GM21717 (cell line): ENCODE measurements around the gene ITIH1.

Source experiments
- ATAC-seq: cut with Tn5 transposase; IDR thresholded peaks from one replicate; pipeline ENCODE4 v1.9.1; 2021; ENCODE audit warnings: mild to moderate bottlenecking, moderate library complexity; ENCODE audit not compliant: unreplicated experiment

The ITIH1 gene

GRCh38 chr3:52790337-52790736 lies 12.9 kb downstream of the ITIH1 start:
- ATAC-seq = no peak

GRCh38 chr3:52790741-52791140 lies 13.3 kb downstream of the ITIH1 start:
- no peak for ATAC-seq

GRCh38 chr3:52791366-52791765 lies 14.0 kb downstream of the ITIH1 start:
- no peak for ATAC-seq

DNA sequence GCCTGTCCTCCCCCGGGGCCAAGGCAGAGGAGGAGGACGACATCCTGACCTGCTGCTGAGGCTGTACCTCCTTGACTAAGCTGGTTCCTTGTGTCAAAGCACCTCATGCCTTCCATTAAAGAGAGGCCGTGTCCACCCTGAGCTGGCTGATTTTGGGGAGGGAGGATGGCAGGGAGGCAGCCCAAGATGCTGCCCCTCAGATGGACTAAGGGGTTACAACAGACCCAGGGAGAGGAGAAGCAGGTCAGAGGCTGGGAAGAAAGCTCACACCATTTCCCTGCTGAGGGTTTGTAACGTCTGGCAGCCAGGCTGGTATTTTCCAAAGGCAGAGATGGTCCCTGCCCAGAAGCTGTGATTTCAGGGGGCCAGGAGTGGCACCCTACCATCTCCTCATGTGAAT lies 14.5 kb downstream of the ITIH1 start:
- no peak for ATAC-seq

GRCh38 chr3:52792413-52792812 lies 15.0 kb downstream of the ITIH1 start:
- no peak for ATAC-seq

DNA sequence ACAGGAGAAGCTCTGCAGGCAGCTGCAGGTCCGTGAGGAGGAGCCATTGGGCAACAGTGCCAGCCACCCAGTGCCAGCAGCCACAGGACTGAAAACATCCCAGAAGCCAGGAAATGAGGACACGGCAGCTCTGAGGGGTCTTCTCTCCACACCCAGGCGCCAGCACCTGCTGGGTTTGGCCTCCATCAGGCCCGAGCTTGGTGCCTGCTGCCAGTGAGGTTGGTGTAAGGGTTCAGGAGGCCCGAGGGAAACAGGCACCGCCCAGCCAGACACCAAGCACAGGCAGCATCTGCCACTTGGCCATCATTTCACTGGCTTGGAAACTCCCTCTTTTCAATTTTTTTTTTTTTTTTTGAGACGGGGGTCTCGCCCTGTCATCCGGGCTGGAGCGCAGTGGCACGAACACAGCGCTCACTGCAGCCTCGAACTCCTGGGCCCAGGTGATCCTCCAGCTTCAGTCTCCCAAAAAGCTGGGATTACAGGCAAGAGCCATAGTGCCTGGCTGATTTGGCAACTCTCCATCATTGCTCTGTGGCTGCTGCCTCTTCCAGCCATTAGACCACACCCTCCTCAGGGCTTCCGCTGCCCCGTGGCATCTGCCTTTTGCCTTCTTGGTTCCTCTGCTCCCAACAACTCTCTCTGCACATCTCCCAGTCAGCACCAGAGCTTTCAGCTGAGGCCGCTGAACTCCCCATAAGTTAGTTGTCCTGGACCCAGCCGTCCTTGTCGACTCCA lies 15.7 kb downstream of the ITIH1 start:
- ATAC-seq = no peak

DNA sequence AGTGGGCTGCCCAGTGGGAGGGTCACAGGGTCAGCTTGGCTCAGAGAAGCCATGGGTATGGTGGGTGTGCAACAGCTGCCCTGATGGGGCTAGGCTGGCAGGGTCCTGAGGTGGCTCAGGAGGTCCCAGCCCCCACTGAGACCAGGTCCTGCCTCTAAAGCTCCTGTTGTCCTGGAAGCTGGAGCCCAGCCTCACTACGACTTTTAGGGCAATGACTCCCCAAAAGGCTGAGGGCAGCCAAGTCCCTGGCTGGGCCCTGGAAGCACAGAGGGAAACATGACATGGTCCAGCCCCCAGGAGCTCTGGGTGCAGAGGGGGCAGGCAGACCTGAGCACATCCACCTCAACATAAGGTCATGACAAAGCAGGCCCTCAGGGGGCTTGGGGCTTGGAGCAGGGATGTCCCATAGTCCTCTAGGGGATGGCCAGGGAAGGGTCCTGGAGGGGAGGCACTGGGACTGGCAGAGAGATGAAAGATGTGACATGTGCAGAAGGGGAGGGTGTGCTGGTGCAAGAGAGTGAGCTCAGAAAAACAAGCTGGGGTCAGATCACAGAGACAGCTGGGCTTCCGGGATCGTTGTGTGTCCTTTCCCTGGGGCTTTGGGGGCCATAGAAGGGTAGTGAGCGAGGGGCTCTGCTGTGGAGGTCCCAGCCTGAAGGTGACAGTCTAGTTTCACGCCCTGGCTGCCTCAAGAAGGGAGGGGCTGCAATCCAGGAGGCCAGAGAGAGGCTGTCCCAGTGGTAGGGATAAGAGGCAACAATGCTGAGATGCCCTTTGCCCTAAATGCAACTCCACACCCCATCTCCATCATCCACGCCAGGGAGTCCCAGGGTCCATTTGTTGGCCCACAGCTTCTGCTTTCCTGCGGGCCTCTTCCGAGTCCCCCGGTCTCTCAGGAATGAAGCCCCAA lies 16.6 kb downstream of the ITIH1 start:
- no peak for ATAC-seq

GRCh38 chr3:52794612-52795099 lies 17.3 kb downstream of the ITIH1 start, which contains the start of gene ITIH3:
ITIH3 (plus strand) TSS chr3:52794796; CDS start chr3:52794804, 8 bp downstream.
- ATAC-seq = no peak

- ATAC-seq = no peak
Observed at GRCh38 chr3:52795298-52795900, 18.0 kb downstream of the ITIH1 start.

- ATAC-seq = no peak
Observed at GRCh38 chr3:52796411-52796810, 19.0 kb downstream of the ITIH1 start.

DNA sequence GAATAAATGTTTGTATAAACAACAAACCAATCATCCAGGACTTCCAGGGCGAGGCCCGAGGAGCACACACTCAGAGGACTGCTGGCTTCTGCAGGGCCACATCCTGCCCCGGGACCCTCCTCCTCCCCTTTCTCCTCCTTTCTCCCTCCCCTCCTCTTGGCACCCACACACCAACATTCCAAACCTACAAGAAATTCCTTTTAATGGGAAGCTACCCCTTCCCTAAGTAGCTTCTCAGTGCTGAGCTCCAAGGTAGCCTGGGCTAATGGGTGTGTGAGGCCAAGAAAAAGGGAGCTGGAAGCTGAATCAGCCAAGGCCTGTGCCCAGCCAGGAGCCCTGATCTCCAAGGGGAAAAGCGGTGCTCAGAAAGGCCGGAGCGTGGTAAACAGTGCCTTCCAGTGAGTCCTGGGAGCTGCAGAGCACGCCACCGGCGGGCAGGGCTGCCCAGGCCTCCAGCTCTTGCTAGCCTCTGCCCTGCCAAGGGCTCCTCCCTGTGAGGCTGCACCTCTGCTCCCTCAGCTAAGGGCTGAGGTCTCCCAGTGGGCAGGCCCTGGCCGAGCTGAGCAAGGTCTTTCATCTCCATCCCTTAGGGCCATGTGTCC lies 21.1 kb downstream of the ITIH1 start:
- no peak for ATAC-seq

- ATAC-seq = no peak
Observed at GRCh38 chr3:52798978-52799476, 21.6 kb downstream of the ITIH1 start.

- ATAC-seq = no peak
Observed at GRCh38 chr3:52800079-52800478, 22.7 kb downstream of the ITIH1 start.

GRCh38 chr3:52801839-52802238 lies 24.4 kb downstream of the ITIH1 start:
- no peak for ATAC-seq

- no peak for ATAC-seq
Observed at GRCh38 chr3:52805270-52806039, 28.1 kb downstream of the ITIH1 start.

GRCh38 chr3:52809149-52809548 lies 31.8 kb downstream of the ITIH1 start:
- ATAC-seq = no peak

- ATAC-seq = no peak
Observed at GRCh38 chr3:52809662-52810377, 32.4 kb downstream of the ITIH1 start.

- ATAC-seq = no peak
Observed at GRCh38 chr3:52810923-52811322, 33.5 kb downstream of the ITIH1 start.

DNA sequence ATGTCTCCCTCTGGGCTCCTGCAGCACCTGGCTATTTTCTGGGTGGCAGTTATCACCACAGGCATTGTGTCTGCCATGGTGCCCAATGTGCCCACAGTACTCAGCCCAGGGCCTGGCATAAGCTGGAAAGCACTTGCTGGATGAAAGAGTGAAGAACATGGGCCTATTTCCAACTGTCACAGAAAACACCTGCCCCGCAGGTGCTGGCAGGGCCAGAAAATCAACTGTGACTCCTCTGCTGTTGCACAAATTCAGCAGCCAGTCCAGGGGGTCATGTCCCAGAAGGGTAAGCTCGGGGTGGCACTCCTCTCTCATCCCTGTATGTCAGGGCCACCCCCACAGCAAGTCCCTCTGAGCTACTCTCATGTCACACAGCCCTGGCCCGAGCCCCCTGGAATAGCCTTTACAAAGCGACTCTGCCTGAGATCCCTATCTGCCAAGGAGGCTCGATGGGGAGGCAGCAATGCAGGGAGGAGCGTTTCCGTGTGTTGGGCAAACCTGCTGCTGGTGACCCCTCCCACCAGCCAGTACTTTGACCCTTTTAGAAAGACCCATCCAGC lies 34.1 kb downstream of the ITIH1 start:
- ATAC-seq = no peak
